ENCODE results near the gene LMAN2. TPM values are rescaled to one million over a fixed set of nuclear protein-coding genes. Genes with fewer than 3 reads are reported as not detected.

Gene LMAN2
- total and polyA plus RNA-seq, 2 experiments from 2014 or later: 153 to 227 TPM

DNA sequence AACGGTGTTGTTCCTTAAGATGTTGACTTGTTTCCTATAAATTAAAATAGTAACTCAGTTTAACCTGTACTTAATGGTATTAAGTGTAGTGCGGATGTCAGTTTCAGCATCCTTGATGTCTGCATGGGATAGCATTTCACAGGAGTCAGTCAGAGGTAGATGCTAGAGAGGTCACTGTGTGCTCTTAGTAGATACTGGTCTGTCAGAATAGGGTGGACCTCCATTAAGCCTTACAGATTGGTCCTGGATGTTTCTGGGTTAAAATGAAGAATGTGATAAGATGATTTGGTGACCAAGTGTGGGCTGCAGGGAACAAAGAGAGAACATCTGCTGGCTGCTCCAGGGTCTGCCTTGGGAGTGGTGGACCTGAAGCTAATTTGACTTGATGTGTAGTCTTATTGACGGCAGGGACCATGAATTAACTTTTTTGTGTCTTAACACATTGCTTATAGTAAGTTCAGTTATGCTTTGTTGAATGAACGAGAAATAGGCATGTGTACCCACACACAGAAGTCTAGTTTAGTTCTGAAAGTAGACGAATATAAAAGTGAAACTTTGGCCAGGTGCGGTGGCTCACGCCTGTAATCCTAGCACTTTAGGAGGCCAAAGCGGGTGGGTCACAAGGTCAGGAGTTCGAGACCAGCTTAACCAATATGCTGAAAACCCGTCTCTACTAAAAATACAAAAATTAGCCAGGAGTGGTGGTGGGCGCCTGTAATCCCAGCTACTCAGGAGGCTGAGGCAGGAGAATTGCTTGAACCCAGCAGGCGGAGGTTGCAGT, 60.5 kb downstream of the LMAN2 start:
- peaks cover 25% of the 10 kb centered on the region for H3F3A ChIP-seq (replicated peaks; ENCODE audit: low read depth)
- no peak for DNase-seq (ENCODE audit: low spot score)
- no peaks in the 10 kb centered on the region for H3K9me2 ChIP-seq (ENCODE audit: insufficient read depth)
- TF ChIP-seq, protein P1, sequence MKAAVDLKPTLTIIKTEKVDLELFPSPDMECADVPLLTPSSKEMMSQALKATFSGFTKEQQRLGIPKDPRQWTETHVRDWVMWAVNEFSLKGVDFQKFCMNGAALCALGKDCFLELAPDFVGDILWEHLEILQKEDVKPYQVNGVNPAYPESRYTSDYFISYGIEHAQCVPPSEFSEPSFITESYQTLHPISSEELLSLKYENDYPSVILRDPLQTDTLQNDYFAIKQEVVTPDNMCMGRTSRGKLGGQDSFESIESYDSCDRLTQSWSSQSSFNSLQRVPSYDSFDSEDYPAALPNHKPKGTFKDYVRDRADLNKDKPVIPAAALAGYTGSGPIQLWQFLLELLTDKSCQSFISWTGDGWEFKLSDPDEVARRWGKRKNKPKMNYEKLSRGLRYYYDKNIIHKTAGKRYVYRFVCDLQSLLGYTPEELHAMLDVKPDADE (IDR thresholded peaks at IDR 0.05): no peak
- TF ChIP-seq, protein P2, sequence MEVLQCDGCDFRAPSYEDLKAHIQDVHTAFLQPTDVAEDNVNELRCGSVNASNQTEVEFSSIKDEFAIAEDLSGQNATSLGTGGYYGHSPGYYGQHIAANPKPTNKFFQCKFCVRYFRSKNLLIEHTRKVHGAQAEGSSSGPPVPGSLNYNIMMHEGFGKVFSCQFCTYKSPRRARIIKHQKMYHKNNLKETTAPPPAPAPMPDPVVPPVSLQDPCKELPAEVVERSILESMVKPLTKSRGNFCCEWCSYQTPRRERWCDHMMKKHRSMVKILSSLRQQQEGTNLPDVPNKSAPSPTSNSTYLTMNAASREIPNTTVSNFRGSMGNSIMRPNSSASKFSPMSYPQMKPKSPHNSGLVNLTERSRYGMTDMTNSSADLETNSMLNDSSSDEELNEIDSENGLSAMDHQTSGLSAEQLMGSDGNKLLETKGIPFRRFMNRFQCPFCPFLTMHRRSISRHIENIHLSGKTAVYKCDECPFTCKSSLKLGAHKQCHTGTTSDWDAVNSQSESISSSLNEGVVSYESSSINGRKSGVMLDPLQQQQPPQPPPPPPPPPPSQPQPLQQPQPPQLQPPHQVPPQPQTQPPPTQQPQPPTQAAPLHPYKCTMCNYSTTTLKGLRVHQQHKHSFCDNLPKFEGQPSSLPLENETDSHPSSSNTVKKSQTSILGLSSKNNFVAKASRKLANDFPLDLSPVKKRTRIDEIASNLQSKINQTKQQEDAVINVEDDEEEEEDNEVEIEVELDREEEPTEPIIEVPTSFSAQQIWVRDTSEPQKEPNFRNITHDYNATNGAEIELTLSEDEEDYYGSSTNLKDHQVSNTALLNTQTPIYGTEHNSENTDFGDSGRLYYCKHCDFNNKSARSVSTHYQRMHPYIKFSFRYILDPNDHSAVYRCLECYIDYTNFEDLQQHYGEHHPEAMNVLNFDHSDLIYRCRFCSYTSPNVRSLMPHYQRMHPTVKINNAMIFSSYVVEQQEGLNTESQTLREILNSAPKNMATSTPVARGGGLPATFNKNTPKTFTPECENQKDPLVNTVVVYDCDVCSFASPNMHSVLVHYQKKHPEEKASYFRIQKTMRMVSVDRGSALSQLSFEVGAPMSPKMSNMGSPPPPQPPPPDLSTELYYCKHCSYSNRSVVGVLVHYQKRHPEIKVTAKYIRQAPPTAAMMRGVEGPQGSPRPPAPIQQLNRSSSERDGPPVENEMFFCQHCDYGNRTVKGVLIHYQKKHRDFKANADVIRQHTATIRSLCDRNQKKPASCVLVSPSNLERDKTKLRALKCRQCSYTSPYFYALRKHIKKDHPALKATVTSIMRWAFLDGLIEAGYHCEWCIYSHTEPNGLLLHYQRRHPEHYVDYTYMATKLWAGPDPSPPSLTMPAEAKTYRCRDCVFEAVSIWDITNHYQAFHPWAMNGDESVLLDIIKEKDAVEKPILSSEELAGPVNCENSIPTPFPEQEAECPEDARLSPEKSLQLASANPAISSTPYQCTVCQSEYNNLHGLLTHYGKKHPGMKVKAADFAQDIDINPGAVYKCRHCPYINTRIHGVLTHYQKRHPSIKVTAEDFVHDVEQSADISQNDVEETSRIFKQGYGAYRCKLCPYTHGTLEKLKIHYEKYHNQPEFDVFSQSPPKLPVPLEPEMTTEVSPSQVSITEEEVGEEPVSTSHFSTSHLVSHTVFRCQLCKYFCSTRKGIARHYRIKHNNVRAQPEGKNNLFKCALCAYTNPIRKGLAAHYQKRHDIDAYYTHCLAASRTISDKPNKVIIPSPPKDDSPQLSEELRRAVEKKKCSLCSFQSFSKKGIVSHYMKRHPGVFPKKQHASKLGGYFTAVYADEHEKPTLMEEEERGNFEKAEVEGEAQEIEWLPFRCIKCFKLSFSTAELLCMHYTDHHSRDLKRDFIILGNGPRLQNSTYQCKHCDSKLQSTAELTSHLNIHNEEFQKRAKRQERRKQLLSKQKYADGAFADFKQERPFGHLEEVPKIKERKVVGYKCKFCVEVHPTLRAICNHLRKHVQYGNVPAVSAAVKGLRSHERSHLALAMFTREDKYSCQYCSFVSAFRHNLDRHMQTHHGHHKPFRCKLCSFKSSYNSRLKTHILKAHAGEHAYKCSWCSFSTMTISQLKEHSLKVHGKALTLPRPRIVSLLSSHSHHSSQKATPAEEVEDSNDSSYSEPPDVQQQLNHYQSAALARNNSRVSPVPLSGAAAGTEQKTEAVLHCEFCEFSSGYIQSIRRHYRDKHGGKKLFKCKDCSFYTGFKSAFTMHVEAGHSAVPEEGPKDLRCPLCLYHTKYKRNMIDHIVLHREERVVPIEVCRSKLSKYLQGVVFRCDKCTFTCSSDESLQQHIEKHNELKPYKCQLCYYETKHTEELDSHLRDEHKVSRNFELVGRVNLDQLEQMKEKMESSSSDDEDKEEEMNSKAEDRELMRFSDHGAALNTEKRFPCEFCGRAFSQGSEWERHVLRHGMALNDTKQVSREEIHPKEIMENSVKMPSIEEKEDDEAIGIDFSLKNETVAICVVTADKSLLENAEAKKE (CRISPR knock-in tag; IDR thresholded peaks at IDR 0.05): no peak
- no peak for TF ChIP-seq ZNF114 (CRISPR knock-in tag; IDR thresholded peaks at IDR 0.05)
- H3K4me3 Mint-ChIP-seq: no peak overlapping the region
- H3K27me3 Mint-ChIP-seq (ENCODE audit: insufficient read depth, low read depth, poor library complexity): peaks cover 14% of the 10 kb centered on the region
- H3K4me2 ChIP-seq: no peak overlapping the region
- no peaks in the 10 kb centered on the region for H3K4me1 ChIP-seq (ENCODE audit: insufficient read depth)
- no peak overlapping the region for H3K4me3 ChIP-seq
- H3K27ac Mint-ChIP-seq: no peak overlapping the region
- H3K27me3 ChIP-seq (ENCODE audit: insufficient read depth): no peaks in the 10 kb centered on the region
- no peak for ATAC-seq
- H2AFZ ChIP-seq: no peak overlapping the region
- H3K27ac ChIP-seq (ENCODE audit: low read depth): no peak overlapping the region
- peaks cover 3% of the 10 kb centered on the region; the same call in 2 of the 3 replicates for H3K4me1 Mint-ChIP-seq
- peaks cover 74% of the 10 kb centered on the region for H3K36me3 ChIP-seq (ENCODE audit: insufficient read depth)
- no peaks in the 10 kb centered on the region for H3K9me3 Mint-ChIP-seq
- H3K79me2 ChIP-seq (replicated peaks; ENCODE audit: insufficient read depth): peaks cover 15% of the 10 kb centered on the region; the same call in 1 of the 2 replicates
- H4K20me1 ChIP-seq (replicated peaks; ENCODE audit: insufficient read depth): peaks cover 47% of the 10 kb centered on the region
- H3K36me3 Mint-ChIP-seq (ENCODE audit: low read depth): peaks cover 93% of the 10 kb centered on the region

DNA sequence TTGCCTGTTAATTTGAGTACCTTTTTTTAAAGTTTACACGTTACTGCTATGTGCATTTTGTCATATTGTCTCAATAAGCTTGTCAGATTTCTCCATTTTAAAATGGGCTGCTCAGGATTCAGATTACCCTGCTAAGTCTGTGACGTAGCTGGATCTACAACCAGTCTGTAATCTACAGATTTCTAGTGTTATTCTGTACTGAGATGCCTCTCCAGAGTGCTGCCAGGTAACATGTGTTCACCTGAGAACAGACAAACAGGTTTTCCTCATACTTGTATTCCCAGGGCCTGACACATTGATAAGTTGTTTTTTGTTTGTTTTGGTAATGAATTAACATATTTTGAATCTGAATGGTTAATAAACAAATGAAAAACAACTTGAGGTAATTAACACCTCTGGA, 63.3 kb downstream of the LMAN2 start:
- peaks cover 22% of the 10 kb centered on the region for H3F3A ChIP-seq (replicated peaks; ENCODE audit: low read depth)
- H3K4me2 ChIP-seq: no peak overlapping the region
- peaks cover 37% of the 10 kb centered on the region for H4K20me1 ChIP-seq (replicated peaks; ENCODE audit: insufficient read depth)
- no peak for ATAC-seq
- H3K27ac ChIP-seq (ENCODE audit: low read depth): no peak overlapping the region
- H2AFZ ChIP-seq: no peak overlapping the region
- DNase-seq (ENCODE audit: low spot score): no peak
- Mint-ChIP-seq H3K36me3 (ENCODE audit: low read depth) (peaks cover 89% of the 10 kb centered on the region), H3K4me1 (no peaks in the 10 kb centered on the region), H3K27me3 (ENCODE audit: insufficient read depth, low read depth, poor library complexity) (peaks cover 5% of the 10 kb centered on the region), H3K9me3 (no peaks in the 10 kb centered on the region), H3K27ac (no peak overlapping the region), H3K4me3 (no peak overlapping the region)
- peaks cover 26% of the 10 kb centered on the region; the same call in 1 of the 2 replicates for H3K79me2 ChIP-seq (replicated peaks; ENCODE audit: insufficient read depth)
- H3K36me3 ChIP-seq (ENCODE audit: insufficient read depth): peaks cover 79% of the 10 kb centered on the region
- no peaks in the 10 kb centered on the region for H3K9me2 ChIP-seq (ENCODE audit: insufficient read depth)
- TF ChIP-seq EZH2phosphoT487 (IDR thresholded peaks at IDR 0.05; ENCODE audit: unreplicated experiment) (peak; percentile 32), NANOG (IDR thresholded peaks at IDR 0.05; ENCODE audit: borderline replicate concordance) (no peak)
- no peaks in the 10 kb centered on the region for H3K27me3 ChIP-seq (ENCODE audit: insufficient read depth)
- no peaks in the 10 kb centered on the region for H3K4me1 ChIP-seq (ENCODE audit: insufficient read depth)
- no peak overlapping the region for H3K4me3 ChIP-seq

All from GM23338 (cell line).